IPS-NIHi7 (cell line): ENCODE data around the gene PFDN2.

ENCODE experiments used
- DNase-seq: peaks from one replicate; pipeline ENCODE4 v3.0.0; 2012; ENCODE audit warnings: mixed read lengths; ENCODE audit errors: extremely low spot score

The PFDN2 gene

GRCh38 chr1:161051219-161051618 is 66.6 kb downstream of the PFDN2 start:
- no peak for DNase-seq
